Stimulated activated CD8-positive, alpha-beta memory T cell treated with anti-CD3 and anti-CD28 coated beads, Interleukin-15, amount 100 ng/mL, for 4 hours (primary cell): ENCODE results near the gene STK36.

ENCODE experiments used
- DNase-seq, 2 donors: peaks; one replicate each; pipeline ENCODE4 v3.0.0-alpha.2; 2020; ENCODE audit warnings: low read depth in 2 of 2

STK36 gene

GRCh38 chr2:218746960-218747359 lies 75.1 kb downstream of the STK36 start:
- no peak for DNase-seq

GRCh38 chr2:218748741-218749441 lies 77.0 kb downstream of the STK36 start:
- DNase-seq, result no peak
